D721Med (cell line): ENCODE measurements around the gene NR5A2.

ENCODE experiments used
- DNase-seq: peaks from one replicate; pipeline ENCODE4 v3.0.0; 2011; ENCODE audit warnings: low spot score; ENCODE audit not compliant: insufficient read length
- FAIRE-seq: peaks from 2 replicates; lab custom pipeline; 2011; peaks lifted over from hg19 to GRCh38; lab: Jason Lieb, UNC
- TF ChIP-seq, protein P1 (sequence below): IDR thresholded peaks from 2 replicates; pipeline ENCODE4 v1.5.1; 2012; ENCODE audit warnings: mild to moderate bottlenecking, control low read depth; ENCODE audit not compliant: insufficient read depth; ENCODE audit errors: missing control alignments

The NR5A2 gene

DNA sequence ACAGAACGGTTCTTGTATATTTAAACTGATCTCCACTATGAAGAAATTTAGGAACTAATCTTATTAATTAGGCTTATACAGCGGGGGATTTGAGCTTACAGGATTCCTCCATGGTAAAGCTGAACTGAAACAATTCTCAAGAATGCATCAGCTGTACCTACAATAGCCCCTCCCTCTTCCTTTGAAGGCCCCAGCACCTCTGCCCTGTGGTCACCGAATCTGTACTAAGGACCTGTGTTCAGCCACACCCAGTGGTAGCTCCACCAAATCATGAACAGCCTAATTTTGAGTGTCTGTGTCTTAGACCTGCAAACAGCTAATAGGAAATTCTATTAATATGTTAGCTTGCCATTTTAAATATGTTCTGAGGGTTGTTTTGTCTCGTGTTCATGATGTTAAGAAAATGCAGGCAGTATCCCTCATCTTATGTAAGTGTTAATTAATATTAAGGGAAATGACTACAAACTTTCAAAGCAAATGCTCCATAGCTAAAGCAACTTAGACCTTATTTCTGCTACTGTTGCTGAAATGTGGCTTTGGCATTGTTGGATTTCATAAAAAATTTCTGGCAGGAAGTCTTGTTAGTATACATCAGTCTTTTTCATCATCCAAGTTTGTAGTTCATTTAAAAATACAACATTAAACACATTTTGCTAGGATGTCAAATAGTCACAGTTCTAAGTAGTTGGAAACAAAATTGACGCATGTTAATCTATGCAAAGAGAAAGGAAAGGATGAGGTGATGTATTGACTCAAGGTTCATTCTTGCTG is 147.2 kb downstream of the NR5A2 start:
- TF ChIP-seq, protein P1, sequence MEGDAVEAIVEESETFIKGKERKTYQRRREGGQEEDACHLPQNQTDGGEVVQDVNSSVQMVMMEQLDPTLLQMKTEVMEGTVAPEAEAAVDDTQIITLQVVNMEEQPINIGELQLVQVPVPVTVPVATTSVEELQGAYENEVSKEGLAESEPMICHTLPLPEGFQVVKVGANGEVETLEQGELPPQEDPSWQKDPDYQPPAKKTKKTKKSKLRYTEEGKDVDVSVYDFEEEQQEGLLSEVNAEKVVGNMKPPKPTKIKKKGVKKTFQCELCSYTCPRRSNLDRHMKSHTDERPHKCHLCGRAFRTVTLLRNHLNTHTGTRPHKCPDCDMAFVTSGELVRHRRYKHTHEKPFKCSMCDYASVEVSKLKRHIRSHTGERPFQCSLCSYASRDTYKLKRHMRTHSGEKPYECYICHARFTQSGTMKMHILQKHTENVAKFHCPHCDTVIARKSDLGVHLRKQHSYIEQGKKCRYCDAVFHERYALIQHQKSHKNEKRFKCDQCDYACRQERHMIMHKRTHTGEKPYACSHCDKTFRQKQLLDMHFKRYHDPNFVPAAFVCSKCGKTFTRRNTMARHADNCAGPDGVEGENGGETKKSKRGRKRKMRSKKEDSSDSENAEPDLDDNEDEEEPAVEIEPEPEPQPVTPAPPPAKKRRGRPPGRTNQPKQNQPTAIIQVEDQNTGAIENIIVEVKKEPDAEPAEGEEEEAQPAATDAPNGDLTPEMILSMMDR = no peak
- DNase-seq (no peak), FAIRE-seq (no peak)

DNA sequence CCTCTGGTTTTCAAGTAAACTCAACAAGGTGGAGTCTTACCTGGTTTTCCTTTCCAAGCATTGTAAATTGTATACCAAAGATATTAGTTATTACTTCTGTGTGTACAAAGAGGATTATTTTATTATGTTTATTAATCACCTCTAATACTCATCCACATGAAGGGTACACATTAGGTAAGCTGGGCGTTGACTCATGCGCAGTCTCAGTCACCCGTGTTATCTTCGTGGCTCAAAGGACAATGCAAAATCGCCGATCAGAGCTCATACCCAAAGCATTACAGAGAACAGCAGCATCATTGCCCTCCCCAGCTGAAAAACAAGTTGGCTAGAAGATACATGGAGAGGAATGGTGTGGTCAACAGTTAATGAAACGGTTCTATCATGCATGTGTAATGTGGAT is 148.7 kb downstream of the NR5A2 start:
- FAIRE-seq (no peak), DNase-seq (no peak)
- TF ChIP-seq, protein P1 = no peak

DNA sequence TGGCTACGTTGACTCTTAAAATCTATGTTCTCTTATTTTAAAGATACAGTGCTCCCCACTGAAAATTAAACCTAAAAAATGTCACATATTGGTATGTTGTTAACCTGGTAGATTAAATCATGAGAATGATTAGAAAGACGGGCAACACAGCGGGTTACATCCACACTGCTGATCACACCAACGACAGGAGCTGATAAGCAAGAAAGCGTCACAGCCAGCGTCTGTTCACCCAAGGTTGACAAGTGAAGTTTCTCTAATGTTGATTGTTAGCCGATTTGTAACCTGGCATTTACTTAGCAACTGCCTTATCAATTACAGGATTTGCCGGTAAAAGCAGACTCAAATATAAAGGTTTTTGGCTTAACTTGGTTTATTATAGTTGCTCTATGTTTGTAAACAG is 149.3 kb downstream of the NR5A2 start:
- FAIRE-seq (no peak), DNase-seq (no peak)
- TF ChIP-seq, protein P1 = no peak

DNA sequence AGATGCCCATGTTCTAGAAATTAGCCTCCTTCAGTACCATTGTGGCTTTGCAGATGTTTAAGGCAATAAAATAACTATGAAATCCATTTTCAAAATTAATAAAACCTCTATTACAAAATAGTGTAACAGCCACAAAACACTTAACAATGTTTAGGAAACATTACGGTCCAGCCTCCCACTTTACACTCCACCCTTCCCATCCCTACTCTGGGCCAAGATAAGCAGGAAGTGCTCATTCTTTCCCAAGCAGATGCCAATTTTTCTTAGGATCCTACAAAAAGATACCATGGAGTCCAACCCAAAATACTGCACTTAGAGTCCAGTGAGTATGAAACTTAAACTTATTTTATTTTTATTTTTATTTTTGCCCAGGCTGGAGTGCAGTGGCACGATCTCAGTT is 150.8 kb downstream of the NR5A2 start:
- TF ChIP-seq, protein P1 = no peak
- FAIRE-seq = no peak
- no peak for DNase-seq

DNA sequence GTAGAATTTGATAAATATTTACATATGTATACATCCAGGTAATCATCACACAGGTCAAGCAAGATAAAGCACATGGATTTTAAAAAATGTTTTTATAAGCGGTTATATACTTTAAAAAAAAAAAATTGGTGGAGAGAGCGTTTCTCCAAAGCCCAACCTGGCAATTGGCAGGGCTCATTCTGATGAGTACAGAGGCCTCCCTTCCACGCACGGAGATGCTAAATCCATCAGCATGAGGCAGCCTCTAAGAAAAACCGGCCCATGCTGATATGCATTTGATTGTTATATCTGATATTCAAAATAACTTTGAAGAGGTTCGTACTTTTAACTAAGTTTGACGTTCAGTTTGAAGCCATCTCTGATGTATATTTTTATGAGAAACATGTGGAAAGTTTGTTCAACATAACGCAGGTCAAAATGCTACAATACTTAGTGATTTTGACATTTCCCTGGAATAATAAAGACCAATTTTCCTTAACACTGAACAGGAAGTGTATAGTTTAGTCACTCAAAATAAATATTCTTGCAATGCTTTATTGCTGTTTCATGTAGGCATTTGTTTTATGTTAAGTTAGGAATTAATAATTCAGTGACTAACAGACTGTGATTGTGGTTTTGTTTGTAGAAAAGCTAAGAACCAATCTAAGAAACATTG is 151.7 kb downstream of the NR5A2 start:
- FAIRE-seq = no peak

DNA sequence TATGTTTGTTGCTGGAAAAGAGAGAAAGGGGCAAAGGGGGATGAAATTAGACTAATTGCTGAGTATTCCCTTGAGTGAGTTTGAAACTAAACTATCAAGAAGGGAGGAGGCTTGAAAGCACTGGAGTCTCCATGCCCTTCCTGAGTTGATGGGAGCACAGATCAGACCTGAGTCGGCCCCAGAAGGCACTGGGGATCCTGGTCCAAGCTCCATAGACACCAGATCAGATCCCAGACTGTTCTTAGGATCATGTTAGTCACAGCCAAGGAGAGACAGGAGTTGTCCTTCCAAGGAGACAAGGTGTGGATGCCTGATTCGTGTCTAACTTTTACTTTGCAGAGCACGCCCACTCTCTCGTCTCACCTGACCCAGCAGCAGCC is 152.3 kb downstream of the NR5A2 start:
- no peak for FAIRE-seq
- TF ChIP-seq, protein P1 = no peak
- no peak for DNase-seq

More for the DNA sequence above, 151.7 kb downstream of the NR5A2 start:
- TF ChIP-seq, protein P1 = no peak
- DNase-seq = no peak

DNA sequence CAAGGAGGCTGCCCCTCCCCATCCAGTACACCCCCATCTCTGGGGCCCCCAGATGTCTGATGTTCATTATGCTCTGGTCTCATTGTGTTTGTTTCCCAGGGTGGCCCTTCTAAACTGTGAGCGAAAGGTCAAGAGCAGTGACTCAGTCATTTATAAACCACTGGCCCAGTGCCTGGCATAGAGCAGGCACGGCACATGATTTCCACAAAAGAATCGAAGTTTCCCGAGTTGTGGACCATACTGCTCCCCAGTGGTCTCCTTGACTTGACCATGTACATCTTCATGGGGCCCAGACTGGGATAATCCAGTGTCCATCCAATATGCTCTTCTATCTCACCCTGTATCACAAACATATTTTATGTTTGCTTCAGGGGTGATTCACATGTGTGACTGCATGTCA is 153.3 kb downstream of the NR5A2 start:
- FAIRE-seq = no peak
- TF ChIP-seq, protein P1 = no peak
- no peak for DNase-seq
